Neutrophil (primary cell): ENCODE data around the gene TMEM218.
A peak's percentile ranks its signal among the peaks of the same experiment; 100 is the strongest.

ENCODE experiments used
- H3K27ac ChIP-seq: fragments of 200-600 bp; sonication (generic); 2 replicates; pipeline ENCODE4 v1.5.1; 2016; ENCODE audit warnings: mild to moderate bottlenecking, moderate library complexity
- H3K27me3 ChIP-seq: fragments of 200-600 bp; sonication (generic); 2 replicates; pipeline ENCODE4 v1.6.0; 2016; ENCODE audit warnings: mild to moderate bottlenecking
- H3K36me3 ChIP-seq: fragments of 200-600 bp; sonication (generic); 2 replicates; pipeline ENCODE4 v1.5.1; 2017
- H3K4me1 ChIP-seq, 2 experiments: fragments of 200-600 bp in 1 of 2; sonication (generic) in 1 of 2; 1 replicate in 1 of 2; 2 replicates in 1 of 2; pipeline versions ENCODE4 v1.5.1 to v1.6.1; 2013 to 2016; ENCODE audit warnings: low read depth in 1 of 2, low read length in 1 of 2, mild to moderate bottlenecking in 1 of 2, moderate library complexity in 1 of 2; ENCODE audit not compliant: control insufficient read depth in 1 of 2, insufficient read depth in 1 of 2
- H3K4me3 ChIP-seq, 2 experiments: fragments of 200-600 bp in 1 of 2; sonication (generic) in 1 of 2; 1 replicate in 1 of 2; 2 replicates in 1 of 2; pipeline ENCODE4 v1.5.1; 2013 to 2016; ENCODE audit warnings: low read depth in 1 of 2, low read length in 1 of 2, mild to moderate bottlenecking in 1 of 2, moderate library complexity in 1 of 2
- H3K9me3 ChIP-seq: fragments of 200-600 bp; sonication (generic); 2 replicates; pipeline ENCODE4 v1.5.1; 2016
- TF ChIP-seq, protein P1 (sequence below): fragments of 200-600 bp; sonication (generic); IDR thresholded peaks from 2 replicates; pipeline ENCODE4 v1.5.1; 2016; ENCODE audit warnings: antibody characterized with exemption

TMEM218 gene

DNA sequence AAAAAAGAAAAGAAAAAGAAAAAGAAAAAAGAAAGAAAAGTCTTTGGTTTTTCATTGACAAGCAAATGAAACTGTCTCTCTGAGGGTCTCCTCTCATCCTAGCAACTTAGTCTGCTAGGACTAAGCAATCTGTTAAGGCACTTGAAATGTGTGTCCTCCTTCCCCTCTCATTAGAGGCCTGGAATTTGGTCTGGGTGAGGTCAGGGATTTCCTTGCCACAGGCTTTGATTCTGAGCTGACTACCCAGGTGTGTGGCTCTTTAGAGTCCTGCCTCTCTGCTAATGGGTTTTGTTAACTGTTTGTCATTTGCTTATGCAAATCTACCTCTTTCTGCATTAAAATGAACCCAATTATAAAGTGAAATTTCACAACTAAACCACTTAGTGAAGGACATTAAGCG is 34.8 kb upstream of the TMEM218 start:
- no peak overlapping the region for H3K4me3 ChIP-seq
- TF ChIP-seq, protein P1, sequence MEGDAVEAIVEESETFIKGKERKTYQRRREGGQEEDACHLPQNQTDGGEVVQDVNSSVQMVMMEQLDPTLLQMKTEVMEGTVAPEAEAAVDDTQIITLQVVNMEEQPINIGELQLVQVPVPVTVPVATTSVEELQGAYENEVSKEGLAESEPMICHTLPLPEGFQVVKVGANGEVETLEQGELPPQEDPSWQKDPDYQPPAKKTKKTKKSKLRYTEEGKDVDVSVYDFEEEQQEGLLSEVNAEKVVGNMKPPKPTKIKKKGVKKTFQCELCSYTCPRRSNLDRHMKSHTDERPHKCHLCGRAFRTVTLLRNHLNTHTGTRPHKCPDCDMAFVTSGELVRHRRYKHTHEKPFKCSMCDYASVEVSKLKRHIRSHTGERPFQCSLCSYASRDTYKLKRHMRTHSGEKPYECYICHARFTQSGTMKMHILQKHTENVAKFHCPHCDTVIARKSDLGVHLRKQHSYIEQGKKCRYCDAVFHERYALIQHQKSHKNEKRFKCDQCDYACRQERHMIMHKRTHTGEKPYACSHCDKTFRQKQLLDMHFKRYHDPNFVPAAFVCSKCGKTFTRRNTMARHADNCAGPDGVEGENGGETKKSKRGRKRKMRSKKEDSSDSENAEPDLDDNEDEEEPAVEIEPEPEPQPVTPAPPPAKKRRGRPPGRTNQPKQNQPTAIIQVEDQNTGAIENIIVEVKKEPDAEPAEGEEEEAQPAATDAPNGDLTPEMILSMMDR: no peak
- H3K27me3 ChIP-seq: peaks cover 41% of the 10 kb centered on the region
- H3K9me3 ChIP-seq: no peaks in the 10 kb centered on the region
- no peaks in the 10 kb centered on the region for H3K36me3 ChIP-seq
- H3K4me1 ChIP-seq: no peaks in the 10 kb centered on the region
- H3K27ac ChIP-seq: no peak overlapping the region

DNA sequence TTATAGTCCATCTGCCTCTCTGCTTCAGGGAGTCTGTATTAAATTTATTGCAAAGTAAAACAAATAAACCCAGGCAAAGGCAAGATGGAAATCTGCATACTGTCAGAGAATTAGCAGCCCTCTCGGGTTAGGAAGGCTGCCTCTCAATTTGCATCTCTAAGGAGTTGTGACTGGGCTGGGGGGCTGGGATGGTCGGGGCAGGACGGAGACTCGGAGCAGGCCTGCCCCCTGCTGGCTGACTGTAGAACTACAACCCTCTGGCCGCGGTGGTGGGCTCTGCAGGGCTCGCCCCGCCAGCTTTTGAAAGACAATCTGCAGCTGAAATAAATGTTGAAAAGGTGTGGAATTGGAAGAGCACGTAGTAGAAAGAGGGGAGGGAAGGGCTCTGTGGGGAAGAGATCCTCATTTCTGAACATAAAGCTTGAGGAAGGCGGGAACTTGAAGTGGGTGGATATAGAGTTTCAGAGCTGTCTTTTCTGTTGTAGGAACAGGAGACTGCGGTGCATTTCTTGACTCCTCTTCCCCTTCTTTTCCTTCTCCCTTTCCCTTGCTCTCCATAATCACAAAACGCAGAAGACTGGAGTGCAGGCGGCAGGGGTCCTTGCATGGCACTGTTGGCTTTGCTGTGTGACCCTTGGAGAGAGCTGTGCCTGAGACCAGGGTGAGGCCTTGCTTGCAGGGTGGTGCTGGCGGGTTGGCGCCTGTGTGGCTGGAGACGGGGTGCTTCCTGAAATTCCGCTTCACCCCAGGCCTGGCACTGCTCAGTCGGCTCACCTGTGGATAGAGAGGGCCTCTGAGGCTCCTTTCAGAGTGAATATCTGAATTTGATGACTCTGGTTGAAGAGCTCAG is 30.5 kb upstream of the TMEM218 start:
- H3K36me3 ChIP-seq: no peaks in the 10 kb centered on the region

DNA sequence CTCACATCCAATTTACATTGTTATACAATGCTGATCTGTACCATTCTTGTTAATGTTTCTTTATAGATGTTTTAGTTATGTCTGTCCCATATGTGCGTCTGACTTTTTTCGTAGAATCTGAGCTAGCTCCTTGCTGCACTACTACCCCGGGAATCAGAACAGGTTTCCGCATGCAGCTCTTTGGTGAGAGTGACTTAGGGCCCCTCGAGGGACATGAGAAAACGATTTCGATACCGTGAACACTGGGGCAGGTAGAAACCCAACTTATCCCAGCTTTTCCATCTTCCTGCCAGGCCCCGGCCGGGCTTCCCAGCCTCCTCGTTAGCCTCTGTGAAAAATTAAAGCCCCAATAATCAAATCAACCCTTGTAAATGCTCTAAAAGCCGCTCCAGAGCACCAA is 29.8 kb upstream of the TMEM218 start:
- no peak overlapping the region for H3K27ac ChIP-seq
- H3K27me3 ChIP-seq: peaks cover 37% of the 10 kb centered on the region
- TF ChIP-seq, protein P1: no peak
- no peaks in the 10 kb centered on the region for H3K4me1 ChIP-seq
- H3K4me3 ChIP-seq: no peak overlapping the region
- no peaks in the 10 kb centered on the region for H3K36me3 ChIP-seq
- H3K9me3 ChIP-seq: no peaks in the 10 kb centered on the region

More for the DNA sequence above, 30.5 kb upstream of the TMEM218 start:
- no peak overlapping the region for H3K4me3 ChIP-seq
- TF ChIP-seq, protein P1: peak; percentile 95
- peaks cover 37% of the 10 kb centered on the region for H3K27me3 ChIP-seq
- H3K27ac ChIP-seq: no peak overlapping the region
- H3K4me1 ChIP-seq: no peaks in the 10 kb centered on the region
- H3K9me3 ChIP-seq: no peaks in the 10 kb centered on the region

DNA sequence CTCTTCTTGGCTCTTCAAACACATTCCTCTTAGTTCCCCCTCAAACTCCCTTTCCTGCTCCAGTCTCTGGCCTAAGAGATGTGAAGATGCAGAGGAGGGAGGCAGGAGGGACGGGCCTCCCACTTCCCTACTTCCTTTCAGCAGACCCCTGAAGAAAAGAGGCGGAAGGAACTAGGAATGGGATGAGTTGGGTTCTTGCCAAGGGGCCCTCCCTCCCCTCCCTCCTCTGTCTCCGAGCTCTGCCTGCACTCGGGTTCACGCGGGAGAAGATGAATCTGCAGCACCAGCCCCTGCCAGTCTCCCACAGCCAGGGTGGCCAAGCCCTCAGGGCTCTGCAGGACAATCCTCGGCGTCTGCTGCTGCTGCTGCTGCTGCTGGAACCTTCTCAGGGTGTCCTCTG is 28.8 kb upstream of the TMEM218 start:
- Histone ChIP-seq H3K36me3 (no peaks in the 10 kb centered on the region), H3K9me3 (no peaks in the 10 kb centered on the region), H3K4me3 (no peak overlapping the region), H3K27ac (no peak overlapping the region), H3K4me1 (no peaks in the 10 kb centered on the region), H3K27me3 (peaks cover 47% of the 10 kb centered on the region)
- TF ChIP-seq, protein P1: no peak

DNA sequence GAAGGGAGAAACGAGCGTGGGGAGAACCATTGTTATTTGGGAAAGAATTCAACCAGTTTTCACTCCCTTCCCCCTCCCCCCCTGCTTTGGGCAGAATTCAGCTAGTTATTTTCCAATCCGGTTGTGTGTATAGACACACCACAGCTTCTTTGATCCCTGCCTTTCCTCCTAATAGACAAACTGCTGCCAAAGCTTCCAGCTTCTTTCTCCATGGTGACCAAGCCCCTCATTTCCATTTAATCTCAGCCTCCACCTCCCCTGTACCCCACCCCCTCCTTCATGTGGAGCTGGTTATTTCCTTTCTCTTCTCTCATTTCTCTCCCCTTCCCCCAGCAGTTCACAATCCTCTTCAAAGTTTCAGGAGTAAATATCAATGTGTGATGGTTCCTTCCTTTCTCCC is 28.4 kb upstream of the TMEM218 start:
- no peaks in the 10 kb centered on the region for H3K4me1 ChIP-seq
- peaks cover 50% of the 10 kb centered on the region for H3K27me3 ChIP-seq
- H3K27ac ChIP-seq: no peak overlapping the region
- H3K9me3 ChIP-seq: no peaks in the 10 kb centered on the region
- no peaks in the 10 kb centered on the region for H3K36me3 ChIP-seq
- TF ChIP-seq, protein P1: no peak
- H3K4me3 ChIP-seq: no peak overlapping the region
